ENCODE data around the gene YIPF6.

Gene YIPF6

DNA sequence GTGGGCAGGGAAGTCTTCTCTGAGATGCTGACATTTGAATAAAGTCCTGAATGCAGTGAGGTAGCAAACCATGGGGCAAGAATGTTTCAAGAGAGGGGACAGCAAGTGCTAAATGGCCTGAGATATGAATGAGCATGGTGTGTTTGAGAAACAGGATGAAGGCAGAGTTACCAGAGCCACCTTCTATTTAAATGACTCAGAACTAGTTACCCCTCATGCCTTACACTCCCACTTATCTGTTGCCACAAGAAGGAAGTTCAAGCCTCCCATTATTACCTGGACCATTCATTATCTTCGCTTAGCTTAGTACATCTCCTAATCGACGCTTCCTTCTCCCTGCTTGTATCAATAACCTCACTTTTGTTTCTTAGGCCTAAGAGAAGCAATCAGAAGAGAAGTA, 81.0 kb downstream of the YIPF6 start:
- TF ChIP-seq JUND (IDR thresholded peaks at IDR 0.05; ENCODE audit: low read depth), result no peak
- in situ Hi-C loops (cut with HindIII; ENCODE audit: low pct_unique_long_range_greater_than_20kb, low sequenced_read_pairs), result no loop called here
- no peak for DNase-seq (ENCODE audit: low read depth in 1 of 2, low spot score in 1 of 2)

DNA sequence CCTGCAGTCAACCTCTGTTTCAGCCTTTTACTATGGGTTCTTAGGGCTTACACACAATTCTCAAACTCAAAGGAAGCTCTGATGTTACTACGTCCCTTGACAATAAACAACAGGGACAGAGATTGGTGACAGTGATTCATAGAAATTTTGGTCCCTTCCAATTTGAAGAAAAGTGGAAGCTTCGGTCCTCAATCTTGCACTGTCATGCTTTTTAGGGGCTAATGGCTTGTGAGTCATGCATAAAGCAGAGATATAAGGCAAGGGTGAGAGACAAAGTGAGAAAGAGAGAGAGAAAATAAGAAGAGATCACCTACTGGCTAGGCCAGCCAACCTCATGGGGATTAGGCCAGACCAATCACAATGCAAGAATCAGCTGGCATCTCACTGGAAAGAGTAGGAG, 85.4 kb downstream of the YIPF6 start:
- no peak for DNase-seq (ENCODE audit: low read depth in 1 of 2, low spot score in 1 of 2)
- in situ Hi-C loops (cut with HindIII; ENCODE audit: low pct_unique_long_range_greater_than_20kb, low sequenced_read_pairs), result no loop called here

More for the DNA sequence above, 85.4 kb downstream of the YIPF6 start:
- TF ChIP-seq JUND (IDR thresholded peaks at IDR 0.05; ENCODE audit: low read depth), result no peak
